Neural progenitor cell (in vitro differentiated cells): ENCODE measurements around the gene ARID5B.

Source experiments
- CTCF ChIP-seq: fragments of 200-600 bp; sonication (generic); IDR thresholded peaks from 2 replicates; pipeline ENCODE4 v1.5.1; 2017; ENCODE audit warnings: antibody characterized with exemption, mild to moderate bottlenecking
- EZH2 ChIP-seq: fragments of 200-600 bp; sonication (generic); IDR thresholded peaks from 2 replicates; pipeline ENCODE4 v1.6.1; 2017; ENCODE audit warnings: antibody characterized with exemption, mild to moderate bottlenecking, moderate library complexity
- EZH2phosphoT487 ChIP-seq: fragments of 200-600 bp; sonication (generic); IDR thresholded peaks from 2 replicates; pipeline ENCODE4 v1.6.1; 2017; ENCODE audit warnings: antibody characterized with exemption

DNA sequence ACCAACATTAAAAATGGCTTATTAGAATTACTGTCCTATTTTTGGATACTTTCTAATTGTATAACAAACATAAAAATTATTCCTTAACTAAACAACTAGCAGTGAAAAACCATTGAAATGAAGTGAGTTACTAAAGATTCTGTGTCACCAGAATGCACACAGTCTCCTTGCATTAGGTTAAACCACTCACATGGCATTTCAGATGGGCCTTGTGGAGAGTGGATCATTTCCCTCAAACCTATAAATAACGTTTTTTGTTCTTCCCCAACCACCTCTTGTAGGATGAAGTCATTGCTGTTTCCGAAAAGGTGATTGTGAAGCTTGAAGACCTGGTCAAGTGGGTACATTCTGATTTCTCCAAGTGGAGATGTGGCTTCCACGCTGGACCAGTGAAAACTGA, 38.4 kb downstream of the ARID5B start:
- TF ChIP-seq CTCF (no peak), EZH2 (no peak), EZH2phosphoT487 (no peak)
